OCI-LY1 (cell line): ENCODE data around the gene SNX14.

Source experiments
- EZH2 ChIP-seq: fragments of 200-600 bp; sonication (generic), shearing (Covaris generic); IDR thresholded peaks from 2 replicates; pipeline ENCODE4 v1.8.0; 2017; ENCODE audit warnings: borderline replicate concordance, mixed run types, mild to moderate bottlenecking, antibody characterized with exemption, low read length, moderate library complexity, mixed read lengths
- TF ChIP-seq, protein P1 (sequence below): fragments of 200-600 bp; sonication (generic), shearing (Covaris generic); IDR thresholded peaks from 2 replicates; pipeline ENCODE4 v1.5.1; 2017; ENCODE audit warnings: mild to moderate bottlenecking, antibody characterized with exemption, low read length, moderate library complexity, mixed read lengths

GRCh38 chr6:85458184-85458583 is 135.5 kb downstream of the SNX14 start:
- TF ChIP-seq, protein P1, sequence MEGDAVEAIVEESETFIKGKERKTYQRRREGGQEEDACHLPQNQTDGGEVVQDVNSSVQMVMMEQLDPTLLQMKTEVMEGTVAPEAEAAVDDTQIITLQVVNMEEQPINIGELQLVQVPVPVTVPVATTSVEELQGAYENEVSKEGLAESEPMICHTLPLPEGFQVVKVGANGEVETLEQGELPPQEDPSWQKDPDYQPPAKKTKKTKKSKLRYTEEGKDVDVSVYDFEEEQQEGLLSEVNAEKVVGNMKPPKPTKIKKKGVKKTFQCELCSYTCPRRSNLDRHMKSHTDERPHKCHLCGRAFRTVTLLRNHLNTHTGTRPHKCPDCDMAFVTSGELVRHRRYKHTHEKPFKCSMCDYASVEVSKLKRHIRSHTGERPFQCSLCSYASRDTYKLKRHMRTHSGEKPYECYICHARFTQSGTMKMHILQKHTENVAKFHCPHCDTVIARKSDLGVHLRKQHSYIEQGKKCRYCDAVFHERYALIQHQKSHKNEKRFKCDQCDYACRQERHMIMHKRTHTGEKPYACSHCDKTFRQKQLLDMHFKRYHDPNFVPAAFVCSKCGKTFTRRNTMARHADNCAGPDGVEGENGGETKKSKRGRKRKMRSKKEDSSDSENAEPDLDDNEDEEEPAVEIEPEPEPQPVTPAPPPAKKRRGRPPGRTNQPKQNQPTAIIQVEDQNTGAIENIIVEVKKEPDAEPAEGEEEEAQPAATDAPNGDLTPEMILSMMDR, result no peak
- no peak for TF ChIP-seq EZH2
